ENCODE measurements around the gene TLR1. TPM values are rescaled to one million over a fixed set of nuclear protein-coding genes. Genes with fewer than 3 reads are reported as not detected.
A peak's percentile ranks its signal among the peaks of the same experiment; 100 is the strongest.

The TLR1 gene
- total RNA-seq, 4 donors from 2014 or later: 2.5 to 11.3 (median 10.3) TPM

DNA sequence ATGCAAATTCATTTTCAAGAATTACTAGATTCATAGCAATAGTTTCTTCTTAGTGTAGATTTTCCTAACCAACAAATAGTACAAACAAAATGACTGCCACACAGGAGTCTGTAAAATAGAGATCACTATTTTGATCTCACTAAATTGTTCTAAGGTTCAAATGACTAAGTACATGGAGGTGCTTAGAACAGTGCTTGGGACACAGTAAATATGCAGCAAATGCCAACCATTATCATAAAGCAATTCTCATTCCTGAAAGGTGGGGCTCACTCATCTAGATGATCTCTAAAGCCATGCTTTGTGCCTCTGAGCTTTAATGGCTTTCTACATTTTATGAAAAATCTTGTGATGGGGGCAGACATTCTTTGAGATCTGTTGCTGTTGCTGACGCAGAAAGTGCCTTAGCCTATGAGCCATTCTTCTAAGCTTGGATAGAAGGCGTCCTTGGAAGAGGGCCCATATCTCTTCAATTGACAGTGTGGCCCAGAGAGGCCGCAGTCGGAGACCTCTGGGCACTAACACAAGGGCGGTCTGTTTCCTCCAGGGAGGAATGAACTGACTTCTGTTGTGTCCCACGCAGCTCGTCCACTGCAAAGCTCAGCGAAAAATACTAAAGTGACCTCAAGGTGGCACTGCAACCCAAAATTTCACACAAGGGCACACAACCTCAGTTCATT, 45.3 kb downstream of the TLR1 start:
- 7 to 12% methylated on average over 7 to 8 of the region's 8 CpGs for WGBS, 2 donors
- H3K4me3 ChIP-seq: no peak overlapping the region
- H3K27ac ChIP-seq: peak overlapping the region in 2 of 4 donors; percentile 17 to 43
- no peak for DNase-seq
- peaks cover 0 to 6% (median 0%) of the 10 kb centered on the region in 3 donors for H3K4me1 ChIP-seq
- H3K27me3 ChIP-seq: no peaks in the 10 kb centered on the region
- no peaks in the 10 kb centered on the region for H3K9me3 ChIP-seq
- H3K36me3 ChIP-seq: no peaks in the 10 kb centered on the region
- intact Hi-C loops (cut with DNase I): no loop called here
- no peak for TF ChIP-seq POLR2A (IDR thresholded peaks at IDR 0.05)
- TF ChIP-seq, protein P1, sequence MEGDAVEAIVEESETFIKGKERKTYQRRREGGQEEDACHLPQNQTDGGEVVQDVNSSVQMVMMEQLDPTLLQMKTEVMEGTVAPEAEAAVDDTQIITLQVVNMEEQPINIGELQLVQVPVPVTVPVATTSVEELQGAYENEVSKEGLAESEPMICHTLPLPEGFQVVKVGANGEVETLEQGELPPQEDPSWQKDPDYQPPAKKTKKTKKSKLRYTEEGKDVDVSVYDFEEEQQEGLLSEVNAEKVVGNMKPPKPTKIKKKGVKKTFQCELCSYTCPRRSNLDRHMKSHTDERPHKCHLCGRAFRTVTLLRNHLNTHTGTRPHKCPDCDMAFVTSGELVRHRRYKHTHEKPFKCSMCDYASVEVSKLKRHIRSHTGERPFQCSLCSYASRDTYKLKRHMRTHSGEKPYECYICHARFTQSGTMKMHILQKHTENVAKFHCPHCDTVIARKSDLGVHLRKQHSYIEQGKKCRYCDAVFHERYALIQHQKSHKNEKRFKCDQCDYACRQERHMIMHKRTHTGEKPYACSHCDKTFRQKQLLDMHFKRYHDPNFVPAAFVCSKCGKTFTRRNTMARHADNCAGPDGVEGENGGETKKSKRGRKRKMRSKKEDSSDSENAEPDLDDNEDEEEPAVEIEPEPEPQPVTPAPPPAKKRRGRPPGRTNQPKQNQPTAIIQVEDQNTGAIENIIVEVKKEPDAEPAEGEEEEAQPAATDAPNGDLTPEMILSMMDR (IDR thresholded peaks at IDR 0.05): peak; percentile 59 to 74 (median 68)

DNA sequence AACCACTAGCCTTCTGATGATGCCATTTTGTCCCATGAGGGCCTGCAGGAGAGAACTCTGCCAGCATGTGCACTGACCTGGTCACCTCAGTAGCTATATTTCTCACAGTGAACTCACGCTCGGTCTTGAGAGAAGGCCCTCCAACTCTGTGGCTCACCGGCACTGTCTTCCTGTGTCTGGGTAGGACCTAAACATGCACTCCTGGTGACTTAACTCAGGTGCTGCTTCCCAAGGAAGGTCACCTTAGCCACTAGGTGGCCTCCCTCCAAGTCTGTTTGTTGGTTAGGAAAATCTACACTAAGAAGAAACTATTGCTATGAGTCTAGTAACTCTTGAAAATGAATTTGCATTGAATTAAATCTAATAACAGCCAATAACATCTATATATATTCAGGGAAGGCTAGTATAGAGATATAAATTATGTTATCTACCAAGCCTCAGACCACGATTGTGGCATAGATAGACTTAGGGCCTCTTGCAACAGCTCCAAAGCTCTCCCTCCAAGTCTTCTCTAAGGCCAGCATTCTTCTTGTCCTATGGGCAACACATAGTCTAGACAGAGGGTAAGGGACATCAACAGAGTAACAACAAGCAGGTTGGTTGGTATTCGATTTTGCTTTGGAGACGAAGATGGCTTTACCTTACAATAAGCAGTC, 46.5 kb downstream of the TLR1 start:
- TF ChIP-seq, protein P1 (IDR thresholded peaks at IDR 0.05): peak; percentile 22 to 52 (median 24)
- TF ChIP-seq POLR2A (IDR thresholded peaks at IDR 0.05): no peak
- Histone ChIP-seq H3K4me3 (no peak overlapping the region), H3K36me3 (no peaks in the 10 kb centered on the region), H3K9me3 (no peaks in the 10 kb centered on the region), H3K27me3 (no peaks in the 10 kb centered on the region), H3K27ac (no peak overlapping the region), H3K4me1 (peaks cover 0 to 13% (median 5%) of the 10 kb centered on the region in 3 donors)
- intact Hi-C loops (cut with DNase I): no loop called here
- WGBS, 2 donors: 87 to 88% methylated on average over 6 of the region's 6 CpGs
- no peak for DNase-seq

DNA sequence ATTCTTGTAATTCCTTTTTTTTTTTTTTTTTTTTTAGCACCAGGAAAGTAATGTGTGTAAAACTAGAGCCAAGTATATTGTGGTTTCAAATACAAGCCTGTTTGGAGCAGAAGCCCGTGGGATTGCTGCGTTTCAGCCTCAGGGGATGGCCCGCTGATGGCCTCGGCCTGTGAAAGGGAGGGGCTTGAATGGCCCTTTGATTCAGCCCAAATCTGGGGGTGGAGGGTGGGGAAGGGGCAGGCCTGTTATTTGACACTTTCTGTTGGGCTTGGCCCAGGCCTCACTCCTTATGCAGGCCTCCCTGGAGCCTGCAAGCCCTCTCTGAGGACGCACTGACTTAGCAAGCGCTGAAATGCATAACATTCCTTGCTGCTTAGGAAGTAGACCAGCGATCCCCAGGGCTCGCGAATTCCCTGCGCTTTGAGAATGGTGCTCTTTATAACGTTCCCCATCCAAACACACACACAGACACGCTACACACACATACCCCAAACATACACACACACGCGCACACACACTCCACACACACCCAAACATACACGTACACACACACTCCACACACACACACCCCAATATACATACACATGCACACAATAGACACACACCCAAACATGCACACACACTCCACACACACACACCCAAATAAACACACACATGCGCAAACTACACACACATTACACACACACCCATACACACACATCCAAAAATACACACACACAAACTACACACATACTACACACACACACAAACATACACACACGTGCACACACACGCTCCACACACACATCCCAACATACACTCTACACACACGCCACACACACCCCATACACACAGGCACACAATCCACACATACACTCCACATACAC, 51.4 kb downstream of the TLR1 start:
- H3K27ac ChIP-seq: peak overlapping the region; percentile 15 to 87 (median 64)
- DNase-seq: no peak
- H3K4me3 ChIP-seq: peak overlapping the region in 1 of 4 donors; percentile 22
- no peaks in the 10 kb centered on the region for H3K36me3 ChIP-seq
- H3K27me3 ChIP-seq: no peaks in the 10 kb centered on the region
- peaks cover 0 to 23% (median 12%) of the 10 kb centered on the region in 3 donors for H3K4me1 ChIP-seq
- H3K9me3 ChIP-seq: no peaks in the 10 kb centered on the region
- no peak for TF ChIP-seq POLR2A (IDR thresholded peaks at IDR 0.05)
- 44 to 61% methylated on average over 15 to 19 of the region's 19 CpGs for WGBS, 2 donors
- intact Hi-C loops (cut with DNase I): no loop called here

DNA sequence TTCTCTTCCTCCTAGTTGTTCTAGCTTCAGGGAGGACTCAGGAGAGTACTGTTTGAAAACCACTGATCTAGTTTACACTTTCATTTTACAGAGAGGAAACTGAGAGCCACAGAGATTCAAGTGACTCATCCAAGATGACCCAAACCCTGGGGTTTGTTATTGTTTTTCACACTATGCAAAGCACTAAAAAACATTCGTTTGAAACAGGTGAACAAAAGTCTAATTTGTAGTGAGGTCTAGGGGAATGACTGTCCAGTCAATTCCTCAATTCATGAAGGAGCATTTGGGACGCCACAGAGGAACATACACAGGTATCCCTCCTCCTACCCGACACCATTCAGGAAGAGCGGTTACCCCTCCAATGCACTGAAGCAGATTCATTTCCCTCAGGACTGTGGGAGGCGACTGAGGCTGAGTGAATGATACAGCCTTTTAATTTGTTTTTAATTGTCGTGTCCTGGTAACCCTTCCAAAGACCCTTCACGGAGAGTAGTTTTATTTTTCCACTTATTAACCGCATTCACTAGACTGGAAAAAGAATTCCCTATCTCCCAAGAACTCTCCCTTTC, 52.1 kb downstream of the TLR1 start:
- Histone ChIP-seq H3K27me3 (no peaks in the 10 kb centered on the region), H3K36me3 (no peaks in the 10 kb centered on the region), H3K27ac (peak overlapping the region; percentile 50 to 87 (median 68)), H3K9me3 (no peaks in the 10 kb centered on the region), H3K4me3 (peak overlapping the region in 1 of 4 donors; percentile 19), H3K4me1 (peaks cover 0 to 23% (median 12%) of the 10 kb centered on the region in 3 donors)
- TF ChIP-seq, protein P1 (IDR thresholded peaks at IDR 0.05): no peak
- no peak for TF ChIP-seq POLR2A (IDR thresholded peaks at IDR 0.05)
- 29 to 46% methylated on average over 8 of the region's 8 CpGs for WGBS, 2 donors
- intact Hi-C loops (cut with DNase I): no loop called here
- no peak for DNase-seq

DNA sequence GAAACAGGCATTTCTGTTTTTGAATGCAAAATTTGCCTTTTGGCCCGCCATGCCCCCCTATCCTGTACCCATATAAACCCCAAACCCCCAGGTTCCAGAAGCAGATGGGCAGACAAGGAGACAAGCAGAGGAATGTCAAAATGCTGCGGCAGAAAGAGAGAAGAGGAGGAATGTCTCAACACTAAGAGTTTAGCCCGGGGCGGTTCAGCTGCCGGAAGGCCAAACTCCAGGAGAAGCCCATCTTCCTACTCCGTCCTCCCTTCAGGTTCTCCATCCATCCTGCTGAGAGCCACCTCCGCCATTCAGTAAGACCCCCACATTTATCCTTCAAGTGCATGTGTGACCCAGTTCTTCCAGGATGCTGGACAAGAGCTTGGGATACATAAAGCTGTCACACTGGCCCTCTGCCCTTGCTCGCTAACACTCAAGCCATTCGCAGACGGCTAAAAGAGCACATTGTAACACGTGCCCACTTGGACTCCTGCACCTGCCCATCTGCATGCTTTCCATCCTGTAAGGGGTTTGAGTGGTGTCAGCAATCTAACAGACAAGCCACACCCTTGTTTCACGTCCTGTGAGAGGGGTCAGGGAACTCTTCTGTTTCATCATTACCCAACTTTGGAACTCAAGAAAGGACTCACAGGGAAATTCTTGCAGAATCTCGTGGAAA, 53.1 kb downstream of the TLR1 start:
- 86 to 90% methylated on average over 9 of the region's 13 CpGs for WGBS, 2 donors

More for the DNA sequence above, 53.1 kb downstream of the TLR1 start:
- H3K4me3 ChIP-seq: no peak overlapping the region
- no peak for DNase-seq
- no peaks in the 10 kb centered on the region for H3K27me3 ChIP-seq
- intact Hi-C loops (cut with DNase I): no loop called here
- no peak for TF ChIP-seq POLR2A (IDR thresholded peaks at IDR 0.05)
- TF ChIP-seq, protein P1 (IDR thresholded peaks at IDR 0.05): no peak
- H3K4me1 ChIP-seq: peaks cover 0 to 23% (median 12%) of the 10 kb centered on the region in 3 donors
- no peaks in the 10 kb centered on the region for H3K36me3 ChIP-seq
- no peaks in the 10 kb centered on the region for H3K9me3 ChIP-seq
- H3K27ac ChIP-seq: no peak overlapping the region

Data from esophagus squamous epithelium (tissue), 5 donors.